NCI-H2029 treated with DMSO at 0.1 percent for 48 hours (cell line): ENCODE measurements around the gene WDR18.

Experiments
- DNase-seq: peaks from one replicate; lab custom pipeline; 2025; lab: John Stamatoyannopoulos, UW

The WDR18 gene

DNA sequence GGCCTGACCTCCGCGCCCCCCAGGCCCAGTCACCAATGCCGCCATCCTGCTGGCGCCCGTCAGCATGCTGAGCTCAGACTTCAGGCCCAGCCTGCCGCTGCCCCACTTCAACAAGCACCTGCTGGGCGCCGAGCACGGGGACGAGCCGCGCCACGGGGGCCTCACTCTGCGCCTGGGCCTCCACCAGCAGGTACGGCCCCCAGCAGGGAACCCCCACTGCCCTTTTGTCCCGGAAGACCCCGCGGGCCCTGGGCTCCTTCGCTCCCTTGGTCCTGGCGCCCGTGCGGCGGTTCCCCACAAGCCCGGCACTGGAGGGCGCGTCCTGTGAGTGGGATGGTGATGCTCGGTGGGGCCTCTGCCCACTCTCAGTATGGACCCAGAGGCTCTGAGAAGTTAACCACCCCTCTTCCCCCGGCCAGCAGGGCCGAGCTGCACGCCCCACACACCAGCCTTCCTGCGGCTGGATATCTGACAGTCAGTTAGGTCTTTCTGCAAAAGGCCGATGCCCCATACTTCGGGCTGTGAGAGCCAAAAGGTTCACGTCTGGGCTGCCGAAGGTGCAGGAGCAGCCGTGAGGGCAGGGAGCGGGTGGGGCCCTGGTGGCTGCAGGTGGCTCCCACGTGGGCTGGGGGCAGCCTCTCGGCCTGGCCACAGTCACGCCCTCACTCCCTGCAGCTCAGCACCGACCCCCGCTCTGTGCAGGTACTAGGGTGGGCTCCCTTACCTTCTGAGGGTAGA, 8.0 kb downstream of the WDR18 start:
- no peak for DNase-seq

DNA sequence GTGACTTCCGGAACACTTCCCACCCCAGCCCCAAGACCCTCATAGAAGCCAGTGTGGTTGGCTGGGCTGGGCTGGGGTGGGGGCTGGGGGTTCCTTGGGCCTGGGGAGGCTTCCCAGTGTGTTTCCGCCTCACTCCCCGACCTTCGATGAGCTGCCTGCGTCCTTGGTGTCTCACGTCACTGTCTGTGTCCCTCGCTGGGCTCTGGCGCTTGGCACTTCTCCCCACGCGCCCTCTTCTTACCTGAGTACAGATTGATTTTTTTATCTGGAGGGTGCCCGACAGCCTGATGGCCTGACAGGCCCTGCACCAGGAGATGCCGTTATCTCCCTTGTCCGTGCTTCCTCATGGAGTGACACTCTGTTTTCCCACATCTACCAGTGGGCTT, 8.5 kb downstream of the WDR18 start:
- no peak for DNase-seq

GRCh38 chr19:993361-993830, 9.3 kb downstream of the WDR18 start:
- DNase-seq = no peak

- DNase-seq = no peak
Measured at GRCh38 chr19:993831-994393, 9.8 kb downstream of the WDR18 start.

- no peak for DNase-seq
Measured at GRCh38 chr19:994516-994915, 10.4 kb downstream of the WDR18 start.

DNA sequence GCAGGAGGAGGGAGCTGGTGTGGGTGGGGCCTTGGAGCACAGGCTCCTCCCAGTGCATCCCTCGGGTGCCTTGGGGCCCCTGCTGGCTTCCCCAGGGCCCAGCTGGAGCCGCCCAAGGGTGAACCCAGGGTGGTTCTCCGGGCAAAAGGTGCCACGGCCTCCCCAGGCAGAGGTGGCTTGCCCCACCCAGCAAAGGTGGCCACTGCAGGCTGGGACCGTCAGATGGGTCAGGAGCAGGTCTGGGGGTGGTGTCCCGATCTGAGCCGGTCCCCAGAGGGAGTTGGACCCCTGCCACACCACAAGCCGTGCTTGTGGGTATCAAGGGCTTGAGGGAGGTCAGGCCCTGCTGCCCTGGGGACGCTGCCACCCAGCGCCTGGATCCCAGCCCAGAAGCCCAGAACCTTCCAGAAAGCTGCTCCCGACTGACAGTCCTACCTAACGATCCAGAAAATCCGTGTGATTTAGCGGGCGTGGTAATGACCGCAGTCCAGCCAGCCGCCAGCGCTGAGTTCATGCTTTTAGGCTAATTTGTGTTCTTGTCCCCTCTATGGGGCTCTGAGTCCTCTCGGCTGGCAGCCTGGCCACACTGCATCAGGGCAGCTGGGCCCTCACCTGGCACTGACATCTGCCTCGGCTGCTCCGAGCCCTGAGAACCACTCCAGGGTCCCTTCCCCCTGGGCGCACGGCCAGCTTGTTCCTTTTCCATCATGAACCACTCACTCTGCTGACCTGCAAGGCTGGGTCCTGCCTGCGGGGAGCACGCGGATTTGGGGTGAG, 11.1 kb downstream of the WDR18 start:
- DNase-seq = peak; percentile 51

DNA sequence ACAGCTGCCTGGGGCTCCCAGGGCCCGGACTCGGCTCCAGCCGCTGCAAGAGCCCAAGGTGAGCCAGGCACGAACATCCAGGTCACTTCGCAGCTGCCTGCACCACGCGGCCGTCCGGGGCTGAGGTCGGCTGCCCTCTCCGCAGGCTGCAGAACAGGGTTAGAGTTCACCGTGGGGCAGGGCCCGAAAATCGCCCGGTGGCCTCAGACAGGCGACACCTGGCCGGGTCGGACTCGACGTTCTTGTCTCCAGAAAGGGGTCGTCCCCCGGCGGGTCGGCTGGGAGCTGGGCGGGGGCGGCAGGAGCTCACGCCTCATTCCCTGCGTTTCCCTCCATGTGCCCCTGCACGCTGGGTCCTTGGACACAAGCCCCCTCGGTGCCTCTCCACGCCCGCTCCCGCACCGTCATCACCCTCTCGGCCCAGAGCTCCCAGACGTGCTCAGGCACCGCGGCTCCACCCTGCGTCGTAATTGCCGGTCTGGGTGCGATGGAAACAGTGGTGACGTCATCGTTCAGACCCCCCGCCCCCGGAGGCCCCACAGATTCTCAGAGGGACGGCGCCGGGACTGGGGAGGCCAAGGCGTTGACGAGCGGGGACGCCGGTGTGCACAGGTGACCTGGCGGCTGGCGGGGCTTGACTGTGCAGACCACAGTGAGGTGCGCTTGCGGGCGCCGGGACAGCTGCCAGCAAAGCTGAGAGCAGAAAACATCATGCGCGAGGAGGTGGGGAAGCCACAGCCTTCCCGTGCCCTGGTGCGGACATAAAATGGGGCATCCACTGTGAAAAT, 12.1 kb downstream of the WDR18 start:
- DNase-seq = peak; percentile 7

DNA sequence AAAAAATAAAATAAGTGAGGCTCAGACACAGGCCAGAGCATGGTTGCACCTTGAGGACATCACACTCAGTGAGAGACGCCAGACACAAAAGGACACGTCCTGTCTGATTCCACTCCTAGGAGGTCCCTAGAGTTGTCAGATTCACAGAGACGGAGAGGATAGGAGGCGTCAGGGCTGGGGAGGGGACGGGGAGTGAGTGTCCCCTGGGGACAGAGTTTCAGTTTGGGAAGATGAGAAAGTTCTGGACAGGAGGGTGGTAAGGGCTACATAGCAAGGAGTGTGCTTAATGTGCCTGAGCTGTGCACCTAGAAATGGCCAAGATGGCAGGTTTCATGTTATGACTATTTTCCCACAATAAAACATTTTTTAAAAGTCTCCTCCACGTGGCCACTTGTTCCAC, 13.9 kb downstream of the WDR18 start:
- DNase-seq = no peak

GRCh38 chr19:999379-999719, 15.2 kb downstream of the WDR18 start:
- DNase-seq = no peak

- no peak for DNase-seq
Measured at GRCh38 chr19:1000095-1000494, 15.9 kb downstream of the WDR18 start, which contains the start of gene GRIN3B. Gene GRIN3B, plus strand, starts transcription at chr19:1000419. Its CDS starts 19 bp downstream, at chr19:1000438.

GRCh38 chr19:1000591-1001537, 16.7 kb downstream of the WDR18 start:
- no peak for DNase-seq

GRCh38 chr19:1001538-1002166, 17.5 kb downstream of the WDR18 start:
- DNase-seq = no peak

GRCh38 chr19:1002600-1002999, 18.5 kb downstream of the WDR18 start:
- DNase-seq = no peak

- DNase-seq = no peak
Measured at GRCh38 chr19:1003283-1003682, 19.1 kb downstream of the WDR18 start.

- DNase-seq = no peak
Measured at GRCh38 chr19:1004204-1004802, 20.2 kb downstream of the WDR18 start.

- no peak for DNase-seq
Measured at GRCh38 chr19:1004803-1005664, 20.9 kb downstream of the WDR18 start.

- DNase-seq = no peak
Measured at GRCh38 chr19:1006711-1007398, 22.7 kb downstream of the WDR18 start.

GRCh38 chr19:1007399-1008251, 23.5 kb downstream of the WDR18 start:
- no peak for DNase-seq
